ENCODE data around the gene SERPINB12.
A peak's percentile ranks its signal among the peaks of the same experiment; 100 is the strongest.

SERPINB12 gene, protein sequence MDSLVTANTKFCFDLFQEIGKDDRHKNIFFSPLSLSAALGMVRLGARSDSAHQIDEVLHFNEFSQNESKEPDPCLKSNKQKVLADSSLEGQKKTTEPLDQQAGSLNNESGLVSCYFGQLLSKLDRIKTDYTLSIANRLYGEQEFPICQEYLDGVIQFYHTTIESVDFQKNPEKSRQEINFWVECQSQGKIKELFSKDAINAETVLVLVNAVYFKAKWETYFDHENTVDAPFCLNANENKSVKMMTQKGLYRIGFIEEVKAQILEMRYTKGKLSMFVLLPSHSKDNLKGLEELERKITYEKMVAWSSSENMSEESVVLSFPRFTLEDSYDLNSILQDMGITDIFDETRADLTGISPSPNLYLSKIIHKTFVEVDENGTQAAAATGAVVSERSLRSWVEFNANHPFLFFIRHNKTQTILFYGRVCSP

DNA sequence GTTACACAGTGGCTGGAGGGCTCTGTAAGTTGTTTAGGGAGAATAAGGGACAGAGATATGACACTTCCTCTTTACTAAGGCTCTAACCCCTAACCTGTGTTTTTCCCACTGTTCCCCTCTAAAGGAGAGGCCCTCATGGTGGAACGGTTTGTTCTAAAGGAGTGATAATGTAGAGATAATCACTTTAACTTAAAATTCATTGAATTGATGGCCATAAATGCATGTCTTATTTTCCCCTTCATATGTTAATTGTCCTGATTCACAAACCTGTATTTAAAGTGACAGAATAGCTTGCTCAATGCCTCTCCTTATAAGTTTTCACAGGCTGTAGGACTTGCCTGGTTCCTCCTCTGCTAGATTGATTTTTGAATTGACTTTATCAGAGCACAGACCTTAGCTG, at the start of gene SERPINB12:
SERPINB12 (plus strand) TSS at position 301 of the 400 bp plus-strand sequence. CDS start 13,791 bp downstream, outside the sequence.
- no peak for DNase-seq

GRCh38 chr18:63492851-63493250, 49.3 kb upstream of the SERPINB12 start:
- DNase-seq, result no peak

- no peak for DNase-seq
Observed at GRCh38 chr18:63495675-63496074, 46.5 kb upstream of the SERPINB12 start.

- DNase-seq, result peak; percentile 63
Observed at GRCh38 chr18:63505566-63506335, 36.4 kb upstream of the SERPINB12 start.

- DNase-seq, result no peak
Observed at GRCh38 chr18:63506336-63506646, 35.9 kb upstream of the SERPINB12 start.

DNA sequence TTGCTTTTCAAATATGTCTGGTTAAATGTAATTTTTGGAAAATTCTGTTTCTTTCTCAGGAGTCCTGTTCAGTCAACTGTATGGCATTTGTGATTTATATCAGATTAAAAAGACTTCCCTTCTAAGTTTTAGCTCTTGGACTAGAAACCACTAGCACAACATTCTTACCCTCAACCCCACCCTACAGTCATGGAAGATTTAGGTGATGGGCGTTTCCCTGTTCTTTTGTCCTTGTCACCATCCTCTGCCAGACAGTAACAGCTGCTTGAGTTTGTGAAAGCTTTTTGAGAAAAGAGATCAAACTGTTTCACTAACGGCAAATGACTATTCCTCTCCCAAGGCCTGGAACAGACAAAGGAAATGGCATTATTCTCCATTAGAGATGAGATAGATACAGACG, 33.6 kb upstream of the SERPINB12 start:
- DNase-seq, result no peak

- DNase-seq, result peak; percentile 97
Observed at GRCh38 chr18:63511285-63511684, 30.9 kb upstream of the SERPINB12 start.

- DNase-seq, result no peak
Observed at GRCh38 chr18:63514326-63514725, 27.8 kb upstream of the SERPINB12 start.

DNA sequence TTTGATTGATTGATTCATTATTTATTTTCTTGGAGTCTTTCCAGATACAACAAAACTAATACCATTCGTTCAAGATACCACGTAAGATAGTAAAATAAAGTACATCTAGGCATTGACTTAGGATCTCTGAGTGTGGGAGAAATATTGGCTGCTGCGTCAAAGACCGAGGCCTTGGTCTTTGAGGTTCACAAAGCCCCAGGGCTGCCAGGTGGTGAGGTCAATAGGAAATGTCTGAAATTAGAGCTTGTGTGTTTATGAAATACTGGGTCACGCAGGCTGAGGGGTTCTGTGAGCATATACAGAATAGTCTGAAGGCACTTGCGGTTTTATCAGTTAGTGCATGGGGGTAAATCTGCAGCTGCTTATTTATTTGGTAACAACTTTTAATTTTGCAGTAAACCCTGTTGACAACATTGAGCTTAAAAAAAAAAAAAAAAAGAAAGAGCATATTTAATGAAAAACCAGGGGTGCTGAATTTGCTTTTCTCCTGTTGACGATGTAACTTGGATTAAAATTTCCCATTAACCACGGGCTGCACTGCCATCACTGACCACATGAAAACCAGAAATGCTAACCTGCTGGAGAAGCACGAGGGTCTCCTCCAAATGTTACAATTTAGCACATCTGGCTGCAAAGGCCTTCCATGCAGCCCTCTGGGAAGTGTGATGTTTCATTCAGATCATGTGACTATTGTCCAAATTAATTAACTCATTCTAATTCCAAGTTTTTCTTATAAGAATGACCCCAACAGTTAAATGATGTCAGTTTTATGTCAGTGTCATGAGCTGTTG, 27.1 kb upstream of the SERPINB12 start:
- no peak for DNase-seq

- no peak for DNase-seq
Observed at GRCh38 chr18:63515801-63516200, 26.4 kb upstream of the SERPINB12 start.

DNA sequence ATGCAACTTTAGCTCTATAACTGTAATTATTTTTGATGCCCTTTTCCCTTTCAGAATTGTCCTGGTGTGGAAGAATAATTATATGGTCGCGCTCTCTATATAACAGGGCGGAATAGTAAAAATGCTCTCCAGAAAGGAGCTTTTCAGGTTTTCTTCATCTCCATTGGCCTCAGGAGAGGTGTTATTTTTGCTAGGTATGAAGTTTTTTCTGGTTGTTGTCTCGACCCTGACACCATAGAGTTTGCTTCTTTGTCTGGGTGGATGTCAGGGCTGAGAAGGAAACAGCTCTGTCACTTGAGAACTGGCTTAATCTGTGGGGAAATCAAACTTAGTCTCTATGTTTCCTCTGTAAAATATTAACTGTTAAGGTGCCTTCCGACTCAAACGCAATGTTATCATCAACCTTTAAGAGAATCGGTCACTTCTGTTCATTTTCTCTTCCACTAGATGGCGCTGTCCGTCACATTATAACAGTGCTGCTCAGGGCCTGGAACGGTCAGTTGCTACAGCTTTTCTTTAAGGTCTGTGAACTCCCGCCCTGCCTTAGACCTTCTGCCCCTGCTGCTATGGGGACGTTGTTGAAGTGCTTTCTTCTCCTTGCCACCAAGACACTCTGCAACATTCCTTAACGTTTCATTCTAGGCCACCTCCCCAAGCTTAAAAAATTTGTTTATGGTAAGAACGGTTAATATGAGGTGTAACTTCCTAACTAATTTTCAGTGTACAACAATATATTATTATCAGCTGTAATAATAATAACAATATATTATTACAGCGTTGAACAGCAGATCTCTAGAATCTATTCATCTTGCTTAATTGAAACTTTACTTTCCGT, 23.8 kb upstream of the SERPINB12 start:
- peak; percentile 94 for DNase-seq

GRCh38 chr18:63520053-63520685, 22.0 kb upstream of the SERPINB12 start:
- DNase-seq, result no peak

DNA sequence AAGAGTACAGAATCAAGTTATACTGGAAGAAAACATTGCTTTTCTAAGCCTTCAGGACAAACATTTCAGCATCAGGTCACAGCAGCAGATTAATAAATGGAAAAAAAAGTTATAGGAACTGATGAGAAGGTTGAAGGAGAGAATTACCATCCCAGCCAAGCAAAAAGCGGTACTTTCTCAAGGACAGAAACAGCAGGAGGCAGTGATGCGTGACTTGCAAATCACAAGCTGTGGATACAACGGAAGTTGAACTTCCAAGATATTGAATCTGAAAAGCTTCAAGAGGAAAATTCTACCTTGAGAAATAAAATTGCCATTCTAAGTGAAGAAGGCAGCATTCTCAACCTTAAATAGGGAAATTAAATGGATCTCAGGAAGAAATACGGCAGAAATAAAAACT, 18.5 kb upstream of the SERPINB12 start:
- no peak for DNase-seq

DNA sequence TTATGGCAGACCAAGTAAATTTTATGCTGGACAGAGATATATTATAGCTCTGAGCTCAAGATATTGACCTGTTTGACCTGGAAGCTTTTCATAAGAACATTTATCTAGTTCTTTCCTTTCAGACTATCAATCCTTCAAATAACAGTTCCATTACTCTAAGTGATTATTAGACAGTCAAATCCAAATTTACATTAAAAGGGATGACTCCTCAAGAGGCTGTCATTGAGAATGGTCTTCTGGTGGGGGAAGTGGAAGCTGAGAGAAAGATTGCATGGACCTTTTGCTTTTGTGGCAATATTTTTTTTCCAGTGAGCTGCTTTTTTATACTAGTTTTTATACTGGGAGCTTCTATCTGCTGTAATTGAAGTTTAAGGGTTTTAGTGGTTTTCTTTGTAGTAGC, 14.9 kb upstream of the SERPINB12 start:
- no peak for DNase-seq

GRCh38 chr18:63528863-63529492, 13.2 kb upstream of the SERPINB12 start:
- DNase-seq, result no peak

GRCh38 chr18:63532471-63532870, 9.7 kb upstream of the SERPINB12 start:
- no peak for DNase-seq

DNA sequence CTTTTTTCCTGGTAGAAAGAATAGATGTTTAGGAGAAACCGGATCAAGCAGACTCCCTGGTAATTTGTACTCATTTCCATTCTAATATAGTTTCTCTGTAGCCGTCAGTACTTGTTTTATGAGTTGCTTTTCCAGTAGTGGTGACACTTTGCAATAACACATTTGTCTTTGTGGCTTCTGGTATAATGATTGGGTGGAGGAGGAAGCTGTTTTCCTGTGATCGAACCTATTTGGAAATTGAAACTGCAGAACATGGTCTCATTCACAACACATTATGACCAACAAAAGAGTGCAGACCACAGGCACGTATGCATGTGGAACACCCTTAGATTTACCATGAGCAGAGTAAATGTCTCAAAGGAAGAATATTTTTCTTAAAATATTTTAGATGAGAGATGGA, 7.6 kb upstream of the SERPINB12 start:
- DNase-seq, result no peak

GRCh38 chr18:63539904-63540510, 2.2 kb upstream of the SERPINB12 start:
- DNase-seq, result no peak

DNA sequence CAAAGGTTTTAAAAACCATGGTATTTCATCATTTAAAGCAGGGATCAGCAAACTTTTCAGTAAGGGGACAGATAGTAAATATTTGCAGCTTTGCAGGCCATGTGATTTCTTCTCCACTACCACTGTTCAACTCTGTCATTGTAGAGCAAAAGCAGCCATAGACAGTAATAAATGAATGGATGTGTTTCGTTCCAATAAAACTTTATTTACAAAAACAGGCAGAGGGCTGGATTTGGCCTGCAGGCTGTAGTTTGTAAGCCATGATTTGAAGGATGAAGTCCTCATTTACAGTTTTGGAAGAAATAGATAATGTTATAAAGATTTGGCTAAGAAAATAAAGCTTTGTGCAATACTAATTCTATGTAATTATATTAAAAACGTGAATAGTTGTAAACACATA, 1.8 kb downstream of the SERPINB12 start:
- DNase-seq, result no peak

- no peak for DNase-seq
Observed at GRCh38 chr18:63545000-63545399, 2.8 kb downstream of the SERPINB12 start.

DNA sequence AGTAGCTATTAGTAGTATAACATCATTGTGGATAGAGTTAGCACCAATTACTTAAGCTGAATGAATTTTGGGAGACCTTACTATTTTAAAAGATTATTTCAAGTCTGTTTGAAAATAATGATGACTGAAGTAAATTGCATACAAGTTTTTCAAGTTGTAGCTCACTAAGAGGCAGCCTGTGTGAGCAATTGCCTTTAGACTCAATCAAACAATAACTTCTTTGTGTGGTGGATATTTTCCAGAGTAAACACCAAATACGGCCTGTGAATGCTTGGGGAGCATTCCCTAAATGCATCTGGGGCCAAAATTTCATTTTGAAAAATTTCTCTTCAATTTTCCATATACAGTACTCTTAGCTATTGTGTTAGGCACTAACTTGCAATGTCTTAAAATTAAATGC, 7.9 kb downstream of the SERPINB12 start:
- DNase-seq, result no peak

All from DMS53 (cell line).